ENCODE measurements around the gene AHDC1. TPM values are rescaled to one million over a fixed set of nuclear protein-coding genes. Genes with fewer than 3 reads are reported as not detected.
A peak's percentile ranks its signal among the peaks of the same experiment; 100 is the strongest.

AHDC1 gene
- total RNA-seq, 2 experiments from 2014 or later = 26.3 to 27.6 TPM

- Mint-ChIP-seq H3K27me3 (no peaks in the 10 kb centered on the region), H3K27ac (no peak overlapping the region)
Observed at GRCh38 chr1:27499142-27499541, 104.8 kb downstream of the AHDC1 start.

GRCh38 chr1:27496604-27497155 is 107.3 kb downstream of the AHDC1 start:
- DNase-seq (no peak), ATAC-seq (no peak)
- Mint-ChIP-seq H3K27ac (no peak overlapping the region), H3K4me1 (ENCODE audit: low read depth) (peaks cover 12% of the 10 kb centered on the region), H3K27me3 (no peaks in the 10 kb centered on the region), H3K9me3 (no peaks in the 10 kb centered on the region), H3K36me3 (ENCODE audit: low read depth) (no peaks in the 10 kb centered on the region), H3K4me3 (no peak overlapping the region)
- TF ChIP-seq, protein P1, sequence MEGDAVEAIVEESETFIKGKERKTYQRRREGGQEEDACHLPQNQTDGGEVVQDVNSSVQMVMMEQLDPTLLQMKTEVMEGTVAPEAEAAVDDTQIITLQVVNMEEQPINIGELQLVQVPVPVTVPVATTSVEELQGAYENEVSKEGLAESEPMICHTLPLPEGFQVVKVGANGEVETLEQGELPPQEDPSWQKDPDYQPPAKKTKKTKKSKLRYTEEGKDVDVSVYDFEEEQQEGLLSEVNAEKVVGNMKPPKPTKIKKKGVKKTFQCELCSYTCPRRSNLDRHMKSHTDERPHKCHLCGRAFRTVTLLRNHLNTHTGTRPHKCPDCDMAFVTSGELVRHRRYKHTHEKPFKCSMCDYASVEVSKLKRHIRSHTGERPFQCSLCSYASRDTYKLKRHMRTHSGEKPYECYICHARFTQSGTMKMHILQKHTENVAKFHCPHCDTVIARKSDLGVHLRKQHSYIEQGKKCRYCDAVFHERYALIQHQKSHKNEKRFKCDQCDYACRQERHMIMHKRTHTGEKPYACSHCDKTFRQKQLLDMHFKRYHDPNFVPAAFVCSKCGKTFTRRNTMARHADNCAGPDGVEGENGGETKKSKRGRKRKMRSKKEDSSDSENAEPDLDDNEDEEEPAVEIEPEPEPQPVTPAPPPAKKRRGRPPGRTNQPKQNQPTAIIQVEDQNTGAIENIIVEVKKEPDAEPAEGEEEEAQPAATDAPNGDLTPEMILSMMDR (IDR thresholded peaks at IDR 0.05) = no peak
- intact Hi-C loops (cut with micrococcal nuclease) = no loop called here
- ChIA-PET CTCF (interaction anchor here (0.8 to 1.1 kb wide), 3 partner anchors 9 to 81 kb away, joined by 3 to 5 read pairs (median 3); no protein-coding TSS in a partner anchor), POLR2A (interaction anchor here (0.9 kb wide), 1 partner anchor 25 kb away, joined by 4 read pairs; no protein-coding TSS in a partner anchor)

More at GRCh38 chr1:27499142-27499541, 104.8 kb downstream of the AHDC1 start:
- H3K4me1 Mint-ChIP-seq (ENCODE audit: low read depth) = no peaks in the 10 kb centered on the region
- H3K4me3 Mint-ChIP-seq = no peak overlapping the region
- CTCF ChIA-PET = no interaction called here
- no peaks in the 10 kb centered on the region for H3K9me3 Mint-ChIP-seq
- DNase-seq (no peak), ATAC-seq (no peak)
- TF ChIP-seq, protein P1 (IDR thresholded peaks at IDR 0.05) = no peak
- H3K36me3 Mint-ChIP-seq (ENCODE audit: low read depth) = no peaks in the 10 kb centered on the region
- intact Hi-C loops (cut with micrococcal nuclease) = no loop called here
- POLR2A ChIA-PET = no interaction called here

DNA sequence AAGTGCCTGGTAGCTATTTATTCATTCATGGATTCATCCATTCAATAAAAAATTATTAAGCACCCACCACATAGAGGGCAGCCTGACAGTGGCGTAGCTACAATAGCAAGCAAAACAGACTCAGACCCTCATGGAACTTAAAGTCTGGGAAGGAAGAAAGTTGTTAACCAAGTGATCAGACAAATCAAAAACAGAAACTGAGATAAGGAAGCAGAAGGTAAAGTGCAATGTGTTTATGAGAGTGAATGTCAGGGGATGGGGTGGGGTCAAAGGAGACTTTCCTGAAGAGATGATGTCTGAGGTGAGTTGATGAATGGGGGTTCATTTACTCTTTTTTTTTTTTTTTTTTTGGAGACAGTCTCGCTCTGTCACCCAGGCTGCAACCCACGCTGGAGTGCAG is 111.1 kb downstream of the AHDC1 start:
- no peak overlapping the region for H3K4me3 Mint-ChIP-seq
- TF ChIP-seq, protein P1 (IDR thresholded peaks at IDR 0.05) = no peak
- H3K27ac Mint-ChIP-seq = peak overlapping the region; percentile 27
- peaks cover 3% of the 10 kb centered on the region for H3K36me3 Mint-ChIP-seq (ENCODE audit: low read depth)
- intact Hi-C loops (cut with micrococcal nuclease) = loop anchor here (5.0 kb wide), 1 partner anchor 55 kb away; no protein-coding TSS in a partner anchor
- ATAC-seq = no peak
- DNase-seq = no peak
- ChIA-PET CTCF (interaction anchor here (0.7 to 1.5 kb wide), 3 partner anchors 76 to 394 kb away, joined by 3 to 5 read pairs (median 4); no protein-coding TSS in a partner anchor), POLR2A (interaction anchor here (0.6 kb wide), 1 partner anchor 364 kb away, joined by 3 read pairs; no protein-coding TSS in a partner anchor)
- H3K9me3 Mint-ChIP-seq = no peaks in the 10 kb centered on the region
- peaks cover 28% of the 10 kb centered on the region for H3K4me1 Mint-ChIP-seq (ENCODE audit: low read depth)
- no peaks in the 10 kb centered on the region for H3K27me3 Mint-ChIP-seq

DNA sequence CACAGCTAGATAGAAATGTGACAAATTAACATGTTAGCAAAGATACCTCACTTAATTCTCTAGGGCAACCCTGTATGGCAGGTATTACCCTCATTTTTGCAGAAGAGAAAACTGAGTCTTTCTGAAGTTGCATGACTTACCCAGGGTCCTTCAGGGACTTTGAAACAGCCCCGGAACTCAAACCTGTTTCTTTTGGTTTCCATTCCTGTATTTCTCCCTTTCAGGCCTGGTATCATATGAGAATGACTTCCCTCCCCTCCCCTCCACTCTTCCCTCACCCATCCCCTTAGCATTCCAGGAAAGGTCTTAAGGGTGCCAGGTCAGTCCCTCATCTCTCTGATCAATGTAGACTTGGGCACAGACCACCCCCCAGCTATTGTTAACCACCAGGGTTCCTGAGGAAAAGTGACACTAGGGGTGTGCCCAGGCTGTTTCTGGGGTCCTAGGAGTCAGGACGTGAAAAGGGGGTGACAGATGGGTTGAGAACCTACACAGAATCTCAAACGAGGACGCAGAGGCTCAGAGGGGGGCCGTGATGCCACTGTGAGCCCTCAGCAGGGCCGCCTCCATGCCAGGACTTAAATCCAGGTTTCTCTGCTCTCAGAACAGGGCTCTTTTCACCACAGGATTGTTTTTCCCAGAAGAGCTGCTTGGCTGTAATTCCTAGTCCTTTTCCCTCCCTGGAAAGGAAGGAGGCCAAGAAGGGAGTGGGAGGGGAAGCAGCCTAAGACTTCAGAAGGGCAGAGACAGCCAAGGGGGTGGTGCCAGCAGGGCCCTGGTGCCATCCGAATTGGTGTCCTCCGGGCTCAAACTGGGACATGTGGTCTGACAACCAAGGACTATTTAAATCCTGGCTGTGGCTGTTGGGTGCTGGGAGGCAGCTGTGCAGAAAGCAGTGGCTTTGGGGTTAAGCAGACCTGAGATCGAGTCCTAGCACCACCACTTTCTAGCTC is 111.9 kb downstream of the AHDC1 start:
- ChIA-PET CTCF (interaction anchor here (0.6 to 1.5 kb wide), 6 partner anchors 8 to 395 kb away, joined by 3 to 5 read pairs (median 4); no protein-coding TSS in a partner anchor), POLR2A (interaction anchor here (2.6 kb wide), 1 partner anchor 11 kb away, joined by 12 read pairs; no protein-coding TSS in a partner anchor)
- H3K27me3 Mint-ChIP-seq = no peaks in the 10 kb centered on the region
- H3K4me1 Mint-ChIP-seq (ENCODE audit: low read depth) = peaks cover 28% of the 10 kb centered on the region
- DNase-seq (no peak), ATAC-seq (no peak)
- TF ChIP-seq, protein P1 (IDR thresholded peaks at IDR 0.05) = no peak
- no peak overlapping the region for H3K4me3 Mint-ChIP-seq
- peak overlapping the region; percentile 27 for H3K27ac Mint-ChIP-seq
- intact Hi-C loops (cut with micrococcal nuclease) = loop anchor here (5.0 kb wide), 1 partner anchor 55 kb away; no protein-coding TSS in a partner anchor
- H3K9me3 Mint-ChIP-seq = no peaks in the 10 kb centered on the region
- peaks cover 3% of the 10 kb centered on the region for H3K36me3 Mint-ChIP-seq (ENCODE audit: low read depth)

Measured in activated CD8-positive, alpha-beta T cell treated with anti-CD3 and anti-CD28 coated beads for 36 hours (primary cell).